IMR-90 (cell line): Measurements from ENCODE around the gene CEP78. TPM values are rescaled to one million over a fixed set of nuclear protein-coding genes. Genes with fewer than 3 reads are reported as not detected.

Source experiments
- ATAC-seq: fragments of 200-7000 bp; cut with Tn5 transposase; 2 replicates; pipeline ENCODE4 v1.9.1; 2020; ENCODE audit warnings: low read depth, mild to moderate bottlenecking, moderate library complexity
- BruUV-seq: library from RNA; stranded (reverse); fragments of 400-500 nt; replicated peaks from 2 replicates; lab custom pipeline; 2021; lab: Mats Ljungman, UMichigan
- CTCF ChIA-PET: fragments of 300-600 bp; formaldehyde crosslinking; extraction: SDS; loops from one replicate; lab custom pipeline; 2021; ENCODE audit warnings: antibody characterized with exemption; lab: Yijun Ruan, JAX
- POLR2A ChIA-PET: fragments of 300-600 bp; sonication (Branson Sonifier 250); formaldehyde crosslinking; loops from one replicate; lab custom pipeline; 2022; ENCODE audit warnings: antibody characterized with exemption; ENCODE audit not compliant: unreplicated experiment; lab: Charles Lee
- DNase-seq: peaks from one replicate; pipeline ENCODE4 v3.0.0; 2013
- H2AFZ ChIP-seq: replicated peaks from 2 replicates; pipeline ENCODE3; 2013; ENCODE audit warnings: low read length, mild to moderate bottlenecking; ENCODE audit not compliant: poor library complexity
- H2AK5ac ChIP-seq: 2 replicates; pipeline ENCODE4 v1.6.1; 2013; ENCODE audit warnings: low read depth, low read length, inconsistent platforms
- H2AK9ac ChIP-seq: replicated peaks from 2 replicates; pipeline ENCODE3; 2013; ENCODE audit warnings: mild to moderate bottlenecking, low read depth, low read length, moderate library complexity; ENCODE audit not compliant: poor library complexity
- H2BK120ac ChIP-seq: 2 replicates; pipeline ENCODE4 v1.6.1; 2013; ENCODE audit warnings: low read depth, low read length, inconsistent platforms
- H2BK15ac ChIP-seq: 3 replicates; pipeline ENCODE4 v1.6.1; 2013; ENCODE audit warnings: low read depth, low read length, inconsistent platforms
- H2BK20ac ChIP-seq: 2 replicates; pipeline ENCODE4 v1.6.1; 2013; ENCODE audit warnings: low read depth, mild to moderate bottlenecking, inconsistent platforms, low read length, moderate library complexity
- H2BK5ac ChIP-seq: 2 replicates; pipeline ENCODE4 v1.6.1; 2013; ENCODE audit warnings: mild to moderate bottlenecking, low read depth, low read length, inconsistent platforms; ENCODE audit not compliant: poor library complexity, severe bottlenecking
- H3K14ac ChIP-seq: replicated peaks from 2 replicates; pipeline ENCODE4 v1.6.1; 2013; ENCODE audit warnings: low read depth, low read length, inconsistent platforms
- H3K18ac ChIP-seq: 2 replicates; pipeline ENCODE4 v1.6.1; 2013; ENCODE audit warnings: low read depth, low read length, control low read depth
- H3K23ac ChIP-seq: 2 replicates; pipeline ENCODE4 v1.6.1; 2013; ENCODE audit warnings: low read depth, low read length, inconsistent platforms
- H3K27ac ChIP-seq: 2 replicates; pipeline ENCODE4 v1.5.1; 2013; ENCODE audit warnings: mild to moderate bottlenecking, control low read depth, low read length; ENCODE audit not compliant: insufficient read depth
- H3K27me3 ChIP-seq: 2 replicates; pipeline ENCODE4 v1.6.1; 2013; ENCODE audit warnings: low read length; ENCODE audit not compliant: control insufficient read depth, insufficient read depth
- H3K36me3 ChIP-seq: 2 replicates; pipeline ENCODE4 v1.6.1; 2013; ENCODE audit warnings: low read length, mixed read lengths; ENCODE audit not compliant: control insufficient read depth, insufficient read depth
- H3K4ac ChIP-seq: 2 replicates; pipeline ENCODE4 v1.6.1; 2013; ENCODE audit warnings: low read depth, low read length, inconsistent platforms
- H3K4me1 ChIP-seq: 2 replicates; pipeline ENCODE4 v1.6.1; 2013; ENCODE audit warnings: low read length, mixed read lengths; ENCODE audit not compliant: control insufficient read depth, insufficient read depth
- H3K4me2 ChIP-seq: 2 replicates; pipeline ENCODE4 v1.6.1; 2013; ENCODE audit warnings: low read depth, mild to moderate bottlenecking, control low read depth, low read length, moderate library complexity
- H3K4me3 ChIP-seq: 2 replicates; pipeline ENCODE4 v1.5.1; 2013; ENCODE audit warnings: low read depth, mild to moderate bottlenecking, control low read depth, low read length, moderate library complexity; ENCODE audit not compliant: insufficient read depth
- H3K56ac ChIP-seq: 2 replicates; pipeline ENCODE4 v1.6.1; 2013; ENCODE audit warnings: low read length, inconsistent platforms; ENCODE audit not compliant: insufficient read depth; ENCODE audit errors: extremely low read depth
- H3K79me1 ChIP-seq, 2 experiments: 2 replicates each; pipeline ENCODE4 v1.6.1; 2013; ENCODE audit warnings: low read length in 2 of 2, inconsistent platforms in 1 of 2, low read depth in 1 of 2
- H3K9ac ChIP-seq: 2 replicates; pipeline ENCODE4 v1.6.1; 2013; ENCODE audit warnings: low read depth, low read length, control low read depth
- H3K9me1 ChIP-seq: 2 replicates; pipeline ENCODE4 v1.6.1; 2013; ENCODE audit warnings: low read length, inconsistent platforms; ENCODE audit not compliant: insufficient read depth
- H3K9me3 ChIP-seq: 2 replicates; pipeline ENCODE4 v1.6.1; 2013; ENCODE audit warnings: low read length; ENCODE audit not compliant: control insufficient read depth, insufficient read depth
- H4K20me1 ChIP-seq: 2 replicates; pipeline ENCODE4 v1.6.1; 2013; ENCODE audit warnings: low read length, inconsistent platforms; ENCODE audit not compliant: insufficient read depth
- H4K5ac ChIP-seq: 2 replicates; pipeline ENCODE4 v1.6.1; 2013; ENCODE audit warnings: mild to moderate bottlenecking, low read depth, low read length, control low read depth
- H4K8ac ChIP-seq, 2 experiments: 2 replicates each; pipeline ENCODE4 v1.6.1; 2013; ENCODE audit warnings: low read depth in 2 of 2, low read length in 2 of 2, control low read depth in 1 of 2, inconsistent platforms in 1 of 2
- H4K91ac ChIP-seq: 2 replicates; pipeline ENCODE4 v1.6.1; 2013; ENCODE audit warnings: low read depth, low read length, inconsistent platforms; ENCODE audit not compliant: insufficient read depth
- BHLHE40 ChIP-seq: fragments of 150-350 bp; IDR thresholded peaks from 2 replicates; pipeline ENCODE4 v1.6.1; 2016; ENCODE audit warnings: mild to moderate bottlenecking, low read depth, low read length
- CEBPB ChIP-seq: IDR thresholded peaks from 2 replicates; pipeline ENCODE4 v1.6.1; 2012; ENCODE audit warnings: low read depth, low read length, improper control_type of control experiment
- CHD1 ChIP-seq: IDR thresholded peaks from 2 replicates; pipeline ENCODE4 v1.6.1; 2012; ENCODE audit warnings: low read depth, low read length, improper control_type of control experiment
- FOS ChIP-seq: fragments of 150-350 bp; IDR thresholded peaks from 2 replicates; pipeline ENCODE4 v1.6.1; 2016; ENCODE audit warnings: low read depth, low read length
- MAFK ChIP-seq: IDR thresholded peaks from 2 replicates; pipeline ENCODE4 v1.6.1; 2012; ENCODE audit warnings: low read depth, low read length, improper control_type of control experiment
- MAZ ChIP-seq: IDR thresholded peaks from 2 replicates; pipeline ENCODE4 v1.6.1; 2012; ENCODE audit warnings: low read depth, mild to moderate bottlenecking, low read length, improper control_type of control experiment, moderate library complexity, borderline replicate concordance
- MXI1 ChIP-seq: IDR thresholded peaks from 2 replicates; pipeline ENCODE4 v1.6.1; 2012; ENCODE audit warnings: low read depth, mild to moderate bottlenecking, low read length, moderate library complexity, borderline replicate concordance
- NFE2L2 ChIP-seq: fragments of 150-350 bp; IDR thresholded peaks from 2 replicates; pipeline ENCODE4 v1.6.1; 2016; ENCODE audit warnings: low read depth, mild to moderate bottlenecking, low read length
- POLR2A ChIP-seq: IDR thresholded peaks from 2 replicates; pipeline ENCODE4 v1.6.1; 2012; ENCODE audit warnings: mild to moderate bottlenecking, low read depth, low read length
- RAD21 ChIP-seq: IDR thresholded peaks from 2 replicates; pipeline ENCODE4 v1.6.1; 2012; ENCODE audit warnings: low read length, improper control_type of control experiment
- RCOR1 ChIP-seq: IDR thresholded peaks from 2 replicates; pipeline ENCODE4 v1.6.1; 2012; ENCODE audit warnings: mild to moderate bottlenecking, low read length, improper control_type of control experiment; ENCODE audit not compliant: insufficient replicate concordance
- RFX5 ChIP-seq: IDR thresholded peaks from 2 replicates; pipeline ENCODE4 v1.8.0; 2012; ENCODE audit warnings: low read depth, mild to moderate bottlenecking, low read length, moderate library complexity
- SMC3 ChIP-seq: fragments of 150-350 bp; IDR thresholded peaks from 2 replicates; pipeline ENCODE4 v1.6.1; 2016; ENCODE audit warnings: low read depth, mild to moderate bottlenecking, antibody characterized with exemption, low read length, moderate library complexity
- WGBS, 2 experiments: methylation state at CpG; one replicate each; pipeline versions ENCODE4 v1.1.5 to v1.1.7; 2013; ENCODE audit warnings: missing lambda C conversion rate in 2 of 2; ENCODE audit not compliant: insufficient read length in 1 of 2; ENCODE audit errors: extremely low coverage in 2 of 2; 5-methylcytosine and 5-hydroxymethylcytosine counted together
- dilution Hi-C: fragments of 300-500 bp; cut with HindIII; formaldehyde crosslinking; loops from one replicate; pipeline ENCODE4 v1.14.3; 2018; ENCODE audit warnings: low sequenced_read_pairs; ENCODE audit not compliant: unreplicated experiment
- in situ Hi-C: fragments of 300-500 bp; cut with MboI; formaldehyde crosslinking; loops from 3 replicates; pipeline ENCODE4 v1.14.3; 2019; ENCODE audit warnings: low sequenced_read_pairs, inconsistent platforms, mixed read lengths
- intact Hi-C: fragments of 100-400 bp; cut with micrococcal nuclease; formaldehyde crosslinking; loops from 2 replicates; pipeline ENCODE4 v1.10.0; 2022
- polyA plus RNA-seq, 3 experiments: library from polyadenylated mRNA; depleted of rRNA; stranded (reverse); fragments of >200 nt; gene quantifications; 2 replicates each; pipeline ENCODE4 v1.2.3, GENCODE V29; 2012; ENCODE audit warnings: low replicate concordance in 1 of 3
- total RNA-seq: library from RNA; depleted of rRNA; stranded (reverse); fragments of >200 nt; gene quantifications from 2 replicates; pipeline ENCODE4 v1.2.3, GENCODE V29; 2012
- TF ChIP-seq, protein P1 (sequence below): fragments of 150-350 bp; IDR thresholded peaks from 2 replicates; pipeline ENCODE4 v1.6.1; 2017; ENCODE audit warnings: mild to moderate bottlenecking, antibody characterized with exemption, low read length, low read depth
- TF ChIP-seq, protein P2 (sequence below): fragments of 150-350 bp; IDR thresholded peaks from 2 replicates; pipeline ENCODE4 v1.6.1; 2016; ENCODE audit warnings: low read depth, mild to moderate bottlenecking, low read length, moderate library complexity, borderline replicate concordance

The CEP78 gene
- total and polyA plus RNA-seq, 2 of the 4 experiments (the other 2 are of a cell fraction): 9.2 to 18.3 TPM

DNA sequence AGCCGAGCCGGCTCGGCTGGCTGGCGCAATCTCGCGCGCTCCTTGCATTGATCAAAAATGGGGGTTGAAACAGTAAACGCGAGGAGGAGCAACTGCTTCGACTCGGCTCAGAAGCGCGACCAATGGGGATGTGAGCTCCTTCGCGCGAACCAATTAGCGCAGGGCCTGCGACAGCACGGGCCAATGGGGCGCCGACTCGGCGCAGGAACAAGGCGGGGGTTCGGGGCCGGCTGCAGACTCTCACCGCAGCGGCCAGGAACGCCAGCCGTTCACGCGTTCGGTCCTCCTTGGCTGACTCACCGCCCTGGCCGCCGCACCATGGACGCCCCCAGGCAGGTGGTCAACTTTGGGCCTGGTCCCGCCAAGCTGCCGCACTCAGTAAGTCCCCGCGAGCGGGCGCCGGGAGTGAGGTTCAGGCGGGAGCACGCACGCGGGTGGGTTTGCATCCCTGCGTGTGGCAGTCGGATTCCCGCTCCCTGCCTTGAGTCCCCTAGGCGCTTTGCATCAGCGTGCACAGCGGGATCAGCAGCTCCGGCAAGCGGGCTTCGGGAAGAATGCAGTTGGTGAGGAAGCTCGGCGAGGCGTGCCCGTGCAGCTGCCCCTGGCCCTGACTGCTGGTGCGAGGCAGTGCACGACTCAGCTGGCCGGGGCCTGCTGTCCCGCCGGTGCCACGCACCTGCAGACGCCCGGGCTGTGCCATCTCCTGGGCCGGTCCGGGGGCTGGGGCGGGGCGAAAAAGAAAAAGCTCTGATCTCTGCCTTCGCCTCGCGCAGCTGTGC is 61.2 kb downstream of the CEP78 start, which contains the start of gene PSAT1:
Gene PSAT1, plus strand, starts transcription at position 233 of the 779 bp plus-strand sequence. Its CDS starts 86 bp downstream, at position 319.
- Histone ChIP-seq H3K27me3 (no peaks in the 10 kb centered on the region), H3K4ac (peak within 1 kb of the TSS; percentile 93), H4K20me1 (peaks cover 29% of the 10 kb centered on the region; the same call in 1 of the 2 replicates), H3K18ac (peak within 1 kb of the TSS; percentile 44; the same call in 1 of the 2 replicates), H3K4me3 (peak within 1 kb of the TSS; percentile 75), H2AFZ (peak within 1 kb of the TSS; percentile 97), H3K4me1 (peaks cover 3% of the 10 kb centered on the region; the same call in 1 of the 2 replicates), H2BK5ac (peak within 1 kb of the TSS; percentile 65), H4K91ac (peak within 1 kb of the TSS; percentile 94), H4K8ac (peak within 1 kb of the TSS; percentile 82 to 91), H2BK120ac (peak within 1 kb of the TSS; percentile 91), H3K36me3 (peaks cover 3% of the 10 kb centered on the region; the same call in 1 of the 2 replicates), H3K27ac (peak within 1 kb of the TSS; percentile 82), H2BK20ac (peak within 1 kb of the TSS; percentile 44; the same call in 1 of the 2 replicates), H2AK9ac (peak within 1 kb of the TSS; percentile 78), H3K4me2 (peak within 1 kb of the TSS; percentile 88), H3K9me1 (peaks cover 2% of the 10 kb centered on the region; the same call in 1 of the 2 replicates), H3K23ac (peak within 1 kb of the TSS; percentile 98), H3K14ac (peak within 1 kb of the TSS; percentile 97), H3K79me1 (peaks cover 7 to 35% of the 10 kb centered on the region in 2 experiments; a peak in 3 of 4 replicates), H3K56ac (peak within 1 kb of the TSS; percentile 91), H3K9ac (peak within 1 kb of the TSS; percentile 89), H2AK5ac (peak within 1 kb of the TSS; percentile 72), H2BK15ac (peak within 1 kb of the TSS; percentile 53; the same call in 1 of the 3 replicates), H3K9me3 (no peaks in the 10 kb centered on the region), H4K5ac (peak within 1 kb of the TSS; percentile 32; the same call in 1 of the 2 replicates)
- intact Hi-C loops (loop anchor here (1.0 to 2.0 kb wide), 3 partner anchors 16 to 60 kb away; partner anchors contain the start of gene CEP78), in situ Hi-C loops (no loop called here), dilution Hi-C loops (no loop called here)
- ChIA-PET CTCF (interaction anchor here (1.0 kb wide), 1 partner anchor 26 kb away, joined by 7 read pairs; no protein-coding TSS in a partner anchor), POLR2A (interaction anchor here (0.5 to 1.6 kb wide), 6 partner anchors 15 to 1301 kb away, joined by 3 to 4 read pairs (median 4); no protein-coding TSS in a partner anchor)
- WGBS, 2 experiments: 0% methylated on average over 53 of the region's 76 CpGs; no CpG with 5 or more reads in 1 of the 2 experiments
- DNase-seq: peak; percentile 98
- peak; percentile 97 for ATAC-seq
- BruUV-seq: no TSS peak
- TF ChIP-seq POLR2A (peak; percentile 18; the same call in 1 of the 2 replicates), SMC3 (no peak), RCOR1 (no peak), RFX5 (no peak), CHD1 (no peak), CEBPB (peak; percentile 97), BHLHE40 (no peak; the same call in 1 of the 2 replicates), FOS (0 out of 2 replicates have a peak, but pooled peaks have one; percentile 15), MAZ (peak; percentile 28; the same call in 1 of the 2 replicates), MAFK (no peak), RAD21 (no peak), NFE2L2 (no peak), MXI1 (peak; percentile 12; the same call in 1 of the 2 replicates)
- TF ChIP-seq, protein P1, sequence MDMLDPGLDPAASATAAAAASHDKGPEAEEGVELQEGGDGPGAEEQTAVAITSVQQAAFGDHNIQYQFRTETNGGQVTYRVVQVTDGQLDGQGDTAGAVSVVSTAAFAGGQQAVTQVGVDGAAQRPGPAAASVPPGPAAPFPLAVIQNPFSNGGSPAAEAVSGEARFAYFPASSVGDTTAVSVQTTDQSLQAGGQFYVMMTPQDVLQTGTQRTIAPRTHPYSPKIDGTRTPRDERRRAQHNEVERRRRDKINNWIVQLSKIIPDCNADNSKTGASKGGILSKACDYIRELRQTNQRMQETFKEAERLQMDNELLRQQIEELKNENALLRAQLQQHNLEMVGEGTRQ: no peak
- TF ChIP-seq, protein P2, sequence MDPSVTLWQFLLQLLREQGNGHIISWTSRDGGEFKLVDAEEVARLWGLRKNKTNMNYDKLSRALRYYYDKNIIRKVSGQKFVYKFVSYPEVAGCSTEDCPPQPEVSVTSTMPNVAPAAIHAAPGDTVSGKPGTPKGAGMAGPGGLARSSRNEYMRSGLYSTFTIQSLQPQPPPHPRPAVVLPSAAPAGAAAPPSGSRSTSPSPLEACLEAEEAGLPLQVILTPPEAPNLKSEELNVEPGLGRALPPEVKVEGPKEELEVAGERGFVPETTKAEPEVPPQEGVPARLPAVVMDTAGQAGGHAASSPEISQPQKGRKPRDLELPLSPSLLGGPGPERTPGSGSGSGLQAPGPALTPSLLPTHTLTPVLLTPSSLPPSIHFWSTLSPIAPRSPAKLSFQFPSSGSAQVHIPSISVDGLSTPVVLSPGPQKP: no peak
